ENCODE measurements around the gene WDR91. TPM values are rescaled to one million over a fixed set of nuclear protein-coding genes. Genes with fewer than 3 reads are reported as not detected.

The WDR91 gene
- total RNA-seq, 1 experiment from 2014 or later = 8.4 TPM

GRCh38 chr7:135158141-135158655 is 53.1 kb downstream of the WDR91 start:
- H3K36me3 ChIP-seq (ENCODE audit: low read depth) = peaks cover 7% of the 10 kb centered on the region; the same call in 1 of the 2 replicates
- H4K20me1 ChIP-seq (ENCODE audit: insufficient read depth) = no peaks in the 10 kb centered on the region
- ChIA-PET CTCF (no interaction called here), POLR2A (ENCODE audit: unreplicated experiment) (no interaction called here)
- H3K27ac ChIP-seq = no peak overlapping the region
- no peak overlapping the region for H3K4me2 ChIP-seq
- no peaks in the 10 kb centered on the region for H3K9me2 ChIP-seq (ENCODE audit: insufficient read depth)
- H3K4me1 ChIP-seq (replicated peaks; ENCODE audit: insufficient read depth) = peaks cover 14% of the 10 kb centered on the region
- H3K9me3 ChIP-seq (ENCODE audit: insufficient read depth, low read depth) = peaks cover 38% of the 10 kb centered on the region
- no peaks in the 10 kb centered on the region for H3K79me2 ChIP-seq (ENCODE audit: low read depth)
- TF ChIP-seq CTCF (conservative IDR thresholded peaks at IDR 0.05) = no peak
- TF ChIP-seq EZH2 (IDR thresholded peaks at IDR 0.05; ENCODE audit: low read depth) = no peak
- BruUV-seq (replicated peaks) = no TSS peak
- intact Hi-C loops (cut with micrococcal nuclease; ENCODE audit: unreplicated experiment) = no loop called here
- no peaks in the 10 kb centered on the region for H3K27me3 ChIP-seq (ENCODE audit: insufficient read depth, low read depth)
- no peak overlapping the region for H2AFZ ChIP-seq
- no peak for DNase-seq
- H3F3A ChIP-seq (ENCODE audit: insufficient read depth, low read depth) = 0 out of 2 replicates have a peak, but pooled peaks cover under 1% of the 10 kb centered on the region
- H3K4me3 ChIP-seq = no peak overlapping the region

DNA sequence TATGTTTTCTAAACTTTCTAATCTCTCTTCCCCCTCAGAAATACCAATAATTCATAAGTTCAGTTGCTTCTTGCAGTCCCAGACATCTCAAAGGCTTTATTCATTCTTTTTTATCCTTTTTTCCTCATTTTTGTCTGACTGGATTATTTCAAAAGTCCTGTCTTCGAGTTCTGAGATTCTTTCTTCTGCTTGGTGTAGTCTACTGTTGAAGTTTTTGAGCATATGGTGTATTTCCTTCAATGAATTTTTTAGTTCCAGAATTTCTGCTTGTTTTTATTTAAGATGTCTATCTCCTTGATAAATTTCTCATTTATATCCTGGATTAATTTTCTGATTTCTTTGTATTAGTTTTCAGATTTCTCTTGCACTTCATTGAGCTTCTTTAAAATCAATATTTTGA is 55.0 kb downstream of the WDR91 start:
- no TSS peak for BruUV-seq (replicated peaks)
- Histone ChIP-seq H3K9me3 (ENCODE audit: insufficient read depth, low read depth) (peaks cover 40% of the 10 kb centered on the region), H3K27me3 (ENCODE audit: insufficient read depth, low read depth) (no peaks in the 10 kb centered on the region), H3K4me1 (replicated peaks; ENCODE audit: insufficient read depth) (peaks cover 14% of the 10 kb centered on the region), H3K4me3 (no peak overlapping the region), H3K4me2 (no peak overlapping the region), H3F3A (ENCODE audit: insufficient read depth, low read depth) (no peaks in the 10 kb centered on the region), H3K9me2 (ENCODE audit: insufficient read depth) (no peaks in the 10 kb centered on the region), H3K79me2 (ENCODE audit: low read depth) (no peaks in the 10 kb centered on the region), H4K20me1 (ENCODE audit: insufficient read depth) (no peaks in the 10 kb centered on the region), H3K27ac (no peak overlapping the region), H3K36me3 (ENCODE audit: low read depth) (peaks cover 7% of the 10 kb centered on the region; the same call in 1 of the 2 replicates), H2AFZ (no peak overlapping the region)
- CTCF ChIA-PET = no interaction called here
- no peak for DNase-seq
- no peak for TF ChIP-seq EZH2 (IDR thresholded peaks at IDR 0.05; ENCODE audit: low read depth)
- no peak for TF ChIP-seq CTCF (conservative IDR thresholded peaks at IDR 0.05)
- POLR2A ChIA-PET (ENCODE audit: unreplicated experiment) = no interaction called here
- intact Hi-C loops (cut with micrococcal nuclease; ENCODE audit: unreplicated experiment) = no loop called here

- Histone ChIP-seq H2AFZ (no peak overlapping the region), H3K4me3 (no peak overlapping the region), H3K27me3 (ENCODE audit: insufficient read depth, low read depth) (no peaks in the 10 kb centered on the region), H3K9me2 (ENCODE audit: insufficient read depth) (no peaks in the 10 kb centered on the region), H3K9me3 (ENCODE audit: insufficient read depth, low read depth) (peaks cover 31% of the 10 kb centered on the region), H3K4me2 (no peak overlapping the region), H3K36me3 (ENCODE audit: low read depth) (peaks cover 7% of the 10 kb centered on the region; the same call in 1 of the 2 replicates), H3K79me2 (ENCODE audit: low read depth) (no peaks in the 10 kb centered on the region), H3K27ac (no peak overlapping the region), H4K20me1 (ENCODE audit: insufficient read depth) (no peaks in the 10 kb centered on the region), H3K4me1 (replicated peaks; ENCODE audit: insufficient read depth) (peaks cover 2% of the 10 kb centered on the region), H3F3A (ENCODE audit: insufficient read depth, low read depth) (no peaks in the 10 kb centered on the region)
- DNase-seq = no peak
- ChIA-PET POLR2A (ENCODE audit: unreplicated experiment) (no interaction called here), CTCF (no interaction called here)
- BruUV-seq (replicated peaks) = no TSS peak
- intact Hi-C loops (cut with micrococcal nuclease; ENCODE audit: unreplicated experiment) = no loop called here
- TF ChIP-seq EZH2 (IDR thresholded peaks at IDR 0.05; ENCODE audit: low read depth) (no peak), CTCF (conservative IDR thresholded peaks at IDR 0.05) (no peak)
Measured at GRCh38 chr7:135154734-135155133, 56.6 kb downstream of the WDR91 start.
